Measurements from ENCODE around the gene ADGRG6. TPM values are rescaled to one million over a fixed set of nuclear protein-coding genes. Genes with fewer than 3 reads are reported as not detected.

The ADGRG6 gene
- total and polyA plus RNA-seq, 2 donors (not counting 1 experiment from before 2014, with no cell fraction given), result 0.03 TPM; not detected in 1

- Mint-ChIP-seq H3K27ac (no peak overlapping the region), H3K4me1 (peaks cover 14% of the 10 kb centered on the region), H3K27me3 (peaks cover 26% of the 10 kb centered on the region), H3K9me3 (ENCODE audit: insufficient read depth) (no peaks in the 10 kb centered on the region), H3K4me3 (peak overlapping the region; percentile 24)
- Histone ChIP-seq H3K79me2 (ENCODE audit: control insufficient read depth, insufficient read depth, low read length) (no peaks in the 10 kb centered on the region), H3K27me3 (replicated peaks in 1 of 4; ENCODE audit: control extremely low read depth in 1 of 4, control insufficient read depth in 3 of 4, insufficient read depth in 4 of 4, low read length in 3 of 4) (peaks cover 0 to 21% (median 5%) of the 10 kb centered on the region in 4 experiments), H3K27ac (ENCODE audit: low read length in 2 of 2) (no peak overlapping the region), H4K20me1 (ENCODE audit: control insufficient read depth, insufficient read depth, low read length, poor library complexity, severe bottlenecking) (no peaks in the 10 kb centered on the region), H2AFZ (ENCODE audit: insufficient read depth, low read depth, low read length, poor library complexity, severe bottlenecking) (peak overlapping the region; percentile 58), H3K9me3 (ENCODE audit: control extremely low read depth in 1 of 3, control insufficient read depth in 2 of 3, insufficient read depth in 1 of 3, low read length in 2 of 3) (no peaks in the 10 kb centered on the region), H3K4me3 (ENCODE audit: control extremely low read depth in 1 of 5, extremely low read depth in 1 of 5, insufficient read depth in 1 of 5, low read depth in 2 of 5, low read length in 4 of 5) (peak overlapping the region in 4 of 5 experiments; percentile 21 to 45 (median 35)), H3K4me1 (ENCODE audit: control insufficient read depth in 2 of 2, insufficient read depth in 2 of 2, low read length in 2 of 2) (peaks cover 4 to 12% of the 10 kb centered on the region in 2 donors), H3K9ac (ENCODE audit: low read length) (peak overlapping the region; percentile 57), H3K36me3 (replicated peaks in 1 of 2; ENCODE audit: control extremely low read depth in 1 of 2, control insufficient read depth in 1 of 2, extremely low read depth in 1 of 2, insufficient read depth in 2 of 2, low read length in 1 of 2) (no peaks in the 10 kb centered on the region), H3K4me2 (replicated peaks; ENCODE audit: low read depth, low read length, poor library complexity, severe bottlenecking) (peak overlapping the region; percentile 68)
- TF ChIP-seq CTCF (IDR thresholded peaks at IDR 0.05), result no peak
- TF ChIP-seq EZH2 (IDR thresholded peaks at IDR 0.05; ENCODE audit: borderline replicate concordance, insufficient read depth, low read depth, low read length, poor library complexity, severe bottlenecking), result no peak
- peak; percentile 3 for DNase-seq
- ATAC-seq (ENCODE audit: low read depth), result no peak
- CTCF ChIA-PET, result no interaction called here
- WGBS (ENCODE audit: insufficient coverage), result 7% methylated on average over 26 of the region's 31 CpGs
- POLR2A ChIA-PET, result no interaction called here
- intact Hi-C loops (cut with micrococcal nuclease), result no loop called here
Measured at GRCh38 chr6:142300758-142301650, 803 bp upstream of the ADGRG6 start.

Measured in B cell (primary cell).